Ascending aorta (tissue), 2 donors: ENCODE measurements around the gene HRH4. TPM values are rescaled to one million over a fixed set of nuclear protein-coding genes. Genes with fewer than 3 reads are reported as not detected.

Experiments
- DNase-seq, 2 donors: peaks; one replicate each; pipeline ENCODE4 v3.0.0-alpha.2; 2019; ENCODE audit warnings: low spot score in 2 of 2
- H3K27ac ChIP-seq, 2 donors: fragments of 200-600 bp; sonication (generic); one replicate each; pipeline ENCODE4 v1.5.1; 2016 to 2017; ENCODE audit warnings: mild to moderate bottlenecking in 1 of 2
- H3K27me3 ChIP-seq: fragments of 200-600 bp; sonication (generic); one replicate; pipeline ENCODE4 v1.5.1; 2017
- H3K36me3 ChIP-seq, 2 donors: fragments of 200-600 bp; sonication (generic); one replicate each; pipeline ENCODE4 v1.5.1; 2016
- H3K4me1 ChIP-seq, 2 donors: fragments of 200-600 bp; sonication (generic); one replicate each; pipeline ENCODE4 v1.5.1; 2016 to 2017; ENCODE audit warnings: mild to moderate bottlenecking in 1 of 2
- H3K4me3 ChIP-seq, 2 donors: fragments of 200-600 bp; sonication (generic); one replicate each; pipeline ENCODE4 v1.5.1; 2016 to 2017; ENCODE audit warnings: mild to moderate bottlenecking in 1 of 2
- H3K9me3 ChIP-seq, 2 donors: fragments of 200-600 bp; sonication (generic); one replicate each; pipeline ENCODE4 v1.5.1; 2016
- CTCF ChIP-seq, 3 experiments: fragments of 200-600 bp in 2 of 3; fragments of 450-650 bp in 1 of 3; sonication (generic) in 2 of 3; IDR thresholded peaks; one replicate each; pipeline ENCODE4 v1.5.1; 2016 to 2019; ENCODE audit warnings: antibody characterized with exemption in 3 of 3, mild to moderate bottlenecking in 1 of 3, moderate library complexity in 1 of 3
- intact Hi-C: fragments of 100-400 bp; cut with DNase I; formaldehyde crosslinking; loops from one replicate; pipeline ENCODE4 v1.15.1; 2023
- total RNA-seq: library from RNA; depleted of rRNA; stranded (reverse); fragments of >200 nt; gene quantifications from one replicate; pipeline ENCODE4 v1.1.0, GENCODE V29; 2016

Gene HRH4
- total RNA-seq, 1 donor from 2014 or later = not detected

GRCh38 chr18:24465486-24465885 lies 5.0 kb downstream of the HRH4 start:
- no peak for DNase-seq
- H3K27me3 ChIP-seq = no peaks in the 10 kb centered on the region
- H3K36me3 ChIP-seq = no peaks in the 10 kb centered on the region
- intact Hi-C loops = no loop called here
- no peak overlapping the region for H3K27ac ChIP-seq
- H3K9me3 ChIP-seq = no peaks in the 10 kb centered on the region
- H3K4me1 ChIP-seq = no peaks in the 10 kb centered on the region
- no peak overlapping the region for H3K4me3 ChIP-seq
- TF ChIP-seq CTCF (IDR thresholded peaks at IDR 0.05) = no peak

- intact Hi-C loops = no loop called here
- Histone ChIP-seq H3K27me3 (no peaks in the 10 kb centered on the region), H3K36me3 (no peaks in the 10 kb centered on the region), H3K4me1 (no peaks in the 10 kb centered on the region), H3K9me3 (no peaks in the 10 kb centered on the region), H3K4me3 (no peak overlapping the region), H3K27ac (no peak overlapping the region)
- no peak for DNase-seq
- no peak for TF ChIP-seq CTCF (IDR thresholded peaks at IDR 0.05)
These were observed 6.3 kb downstream of the HRH4 start for GRCh38 chr18:24466771-24467170.

GRCh38 chr18:24470022-24470618 lies 9.7 kb downstream of the HRH4 start:
- Histone ChIP-seq H3K27me3 (no peaks in the 10 kb centered on the region), H3K9me3 (no peaks in the 10 kb centered on the region), H3K27ac (no peak overlapping the region), H3K4me3 (no peak overlapping the region), H3K36me3 (no peaks in the 10 kb centered on the region), H3K4me1 (no peaks in the 10 kb centered on the region)
- intact Hi-C loops = no loop called here
- no peak for TF ChIP-seq CTCF (IDR thresholded peaks at IDR 0.05)
- DNase-seq = no peak

DNA sequence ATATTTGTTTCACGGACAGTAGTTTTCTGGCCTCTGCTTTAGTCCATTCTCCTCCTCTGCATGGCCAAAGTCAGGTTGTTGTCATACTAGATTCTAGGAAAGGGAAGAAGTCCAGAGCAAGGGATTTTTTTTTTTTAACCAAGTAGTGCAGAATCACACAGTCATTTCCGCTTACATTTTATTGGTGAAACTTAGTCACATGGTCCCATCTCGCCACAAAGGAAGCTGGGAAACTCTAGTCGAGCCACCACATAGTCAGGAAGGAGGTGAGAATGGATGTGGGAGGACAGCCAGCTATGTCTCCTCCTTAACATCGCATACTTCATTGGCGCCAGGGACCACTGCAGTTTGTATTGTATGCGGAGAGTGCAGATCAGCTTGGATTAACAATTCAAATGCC lies 10.4 kb downstream of the HRH4 start:
- no peak for TF ChIP-seq CTCF (IDR thresholded peaks at IDR 0.05)
- Histone ChIP-seq H3K4me3 (no peak overlapping the region), H3K27me3 (no peaks in the 10 kb centered on the region), H3K9me3 (no peaks in the 10 kb centered on the region), H3K36me3 (no peaks in the 10 kb centered on the region), H3K4me1 (no peaks in the 10 kb centered on the region), H3K27ac (no peak overlapping the region)
- intact Hi-C loops = no loop called here
- no peak for DNase-seq

DNA sequence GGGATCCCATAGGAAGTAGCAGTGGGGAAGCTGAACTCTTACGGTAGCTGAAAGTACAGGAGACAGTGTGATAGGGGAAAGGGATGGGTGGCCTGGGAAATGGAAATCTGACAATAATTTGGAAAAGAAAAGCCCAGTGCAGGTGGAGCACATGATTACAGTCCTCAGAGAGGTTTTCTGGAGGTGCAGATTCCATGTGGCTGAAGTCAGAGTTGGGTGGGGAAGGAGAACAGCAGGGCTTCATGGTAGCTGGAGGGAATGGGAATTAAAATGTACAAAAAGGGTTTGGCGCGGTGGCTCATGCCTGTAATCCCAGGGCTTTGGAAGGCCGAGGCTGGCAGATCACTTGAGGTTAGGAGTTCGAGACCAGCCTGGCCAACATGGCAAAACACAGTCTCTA lies 12.2 kb downstream of the HRH4 start:
- Histone ChIP-seq H3K4me3 (no peak overlapping the region), H3K9me3 (no peaks in the 10 kb centered on the region), H3K4me1 (no peaks in the 10 kb centered on the region), H3K36me3 (no peaks in the 10 kb centered on the region), H3K27me3 (no peaks in the 10 kb centered on the region), H3K27ac (no peak overlapping the region)
- intact Hi-C loops = no loop called here
- no peak for DNase-seq
- TF ChIP-seq CTCF (IDR thresholded peaks at IDR 0.05) = no peak

- Histone ChIP-seq H3K4me3 (no peak overlapping the region), H3K9me3 (no peaks in the 10 kb centered on the region), H3K4me1 (no peaks in the 10 kb centered on the region), H3K36me3 (no peaks in the 10 kb centered on the region), H3K27me3 (no peaks in the 10 kb centered on the region), H3K27ac (no peak overlapping the region)
- DNase-seq = no peak
- no peak for TF ChIP-seq CTCF (IDR thresholded peaks at IDR 0.05)
- intact Hi-C loops = no loop called here
These were observed 14.0 kb downstream of the HRH4 start for GRCh38 chr18:24474406-24474805.
